Heart left ventricle (tissue), 13 donors: ENCODE data around the gene ALDH3B1.

Experiments
- POLR2A ChIP-seq, 2 donors: fragments of 450-650 bp; IDR thresholded peaks; one replicate each; pipeline ENCODE4 v1.6.1; 2017; ENCODE audit warnings: antibody characterized with exemption in 2 of 2, mild to moderate bottlenecking in 2 of 2, moderate library complexity in 2 of 2
- TF ChIP-seq, protein P1 (sequence below), 12 donors: fragments of 200-600 bp; sonication (generic) in 4 of 12; IDR thresholded peaks; one replicate each; pipeline versions ENCODE4 v1.5.0 to v1.8.0; 2018 to 2022; ENCODE audit warnings: antibody characterized with exemption in 12 of 12, mild to moderate bottlenecking in 5 of 12
- donor health status: ischemic (EF 13 %, LVEDD 7.1; RV severe dilation, severe dysfunction).
- donor health status: DM: no; HTN: yes; CAD: no.
- donor health status: DM: no; HTN: no; CAD: no.
- donor health status: ischemic (EF 25% LVEDD 6.9; RV normal size, moderate dysfunction).
- donor health status: ischemic (EF 25% LVEDD 5.7; RV mildly dilated, moderate dysfunction).
- donor health status: ischemic (EF 35%, LVEDD 5.7; RV mildly dilated, moderate dysfunction).
- donor health status: nonischemic (EF 11% LVEDD 7.7; RV severe dilation, severe dysfunction).
- donor health status: DM: yes; HTN: yes; CAD: no.
- donor health status: PGD.
- donor health status: ischemic (EF 29% LVEDD 5.4; RV normal size, mild dysfunction).
- donor health status: nonischemic (EF 23%, LVEDD 6.1; RV moderate dilation, normal function).

DNA sequence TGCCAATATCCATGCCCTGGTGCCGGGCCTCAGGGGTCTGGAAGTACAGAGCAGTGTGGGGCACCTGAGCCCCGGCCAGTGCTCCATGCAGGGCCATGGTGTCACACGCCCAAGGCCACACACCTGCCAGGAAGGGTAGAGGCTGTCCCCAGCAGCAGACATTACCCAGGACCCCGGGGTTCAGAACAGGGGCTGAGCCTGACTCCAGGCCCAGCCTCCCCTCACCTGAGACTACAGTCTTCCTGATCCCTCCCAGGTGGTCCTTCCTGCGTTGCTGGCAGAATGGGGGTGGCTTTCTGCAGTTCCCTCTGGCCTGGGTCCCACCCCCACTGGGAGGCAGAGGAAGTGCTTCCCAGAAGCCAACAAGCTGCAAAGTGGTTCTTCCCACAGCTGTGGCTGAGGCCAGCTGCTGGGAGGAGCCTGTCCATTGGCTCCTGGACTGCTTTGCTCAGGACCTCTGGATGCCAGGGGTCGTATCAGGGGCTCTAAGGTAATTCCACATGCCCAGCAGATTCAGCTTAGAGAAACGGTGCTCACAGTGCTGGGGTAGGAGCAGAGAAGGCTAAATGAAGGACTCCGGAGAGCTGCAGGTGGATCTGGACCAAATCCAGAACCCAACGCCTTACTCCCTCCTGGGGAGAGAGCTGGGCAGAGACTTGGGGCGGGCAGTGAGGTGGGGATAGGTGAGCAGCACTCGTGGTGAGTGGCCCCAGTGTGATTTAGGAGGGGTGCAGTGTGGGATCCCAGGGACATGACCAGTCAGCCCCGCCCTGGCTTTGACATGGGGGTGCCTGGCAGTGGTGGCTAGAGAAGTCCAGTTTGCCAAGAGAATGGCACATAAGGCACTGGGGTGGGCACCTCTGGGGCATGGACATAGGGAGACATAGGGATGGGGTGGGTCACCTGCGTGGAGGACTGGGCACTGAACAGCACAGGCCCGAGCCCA is 41.3 kb downstream of the ALDH3B1 start:
- TF ChIP-seq, protein P1, sequence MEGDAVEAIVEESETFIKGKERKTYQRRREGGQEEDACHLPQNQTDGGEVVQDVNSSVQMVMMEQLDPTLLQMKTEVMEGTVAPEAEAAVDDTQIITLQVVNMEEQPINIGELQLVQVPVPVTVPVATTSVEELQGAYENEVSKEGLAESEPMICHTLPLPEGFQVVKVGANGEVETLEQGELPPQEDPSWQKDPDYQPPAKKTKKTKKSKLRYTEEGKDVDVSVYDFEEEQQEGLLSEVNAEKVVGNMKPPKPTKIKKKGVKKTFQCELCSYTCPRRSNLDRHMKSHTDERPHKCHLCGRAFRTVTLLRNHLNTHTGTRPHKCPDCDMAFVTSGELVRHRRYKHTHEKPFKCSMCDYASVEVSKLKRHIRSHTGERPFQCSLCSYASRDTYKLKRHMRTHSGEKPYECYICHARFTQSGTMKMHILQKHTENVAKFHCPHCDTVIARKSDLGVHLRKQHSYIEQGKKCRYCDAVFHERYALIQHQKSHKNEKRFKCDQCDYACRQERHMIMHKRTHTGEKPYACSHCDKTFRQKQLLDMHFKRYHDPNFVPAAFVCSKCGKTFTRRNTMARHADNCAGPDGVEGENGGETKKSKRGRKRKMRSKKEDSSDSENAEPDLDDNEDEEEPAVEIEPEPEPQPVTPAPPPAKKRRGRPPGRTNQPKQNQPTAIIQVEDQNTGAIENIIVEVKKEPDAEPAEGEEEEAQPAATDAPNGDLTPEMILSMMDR (IDR thresholded peaks at IDR 0.05) = no peak
- no peak for TF ChIP-seq POLR2A (IDR thresholded peaks at IDR 0.05)
